Measurements from ENCODE around the gene POLR2M. TPM values are rescaled to one million over a fixed set of nuclear protein-coding genes. Genes with fewer than 3 reads are reported as not detected.

Gene POLR2M
- total RNA-seq, 1 experiment from 2014 or later, result 221 TPM

GRCh38 chr15:57735431-57735830 is 28.9 kb downstream of the POLR2M start:
- H2AFZ ChIP-seq (ENCODE audit: low read length), result no peak overlapping the region
- H3K9me2 ChIP-seq (replicated peaks; ENCODE audit: insufficient read depth, low read length), result no peaks in the 10 kb centered on the region
- H3K4me2 ChIP-seq (ENCODE audit: low read depth, low read length, poor library complexity, severe bottlenecking), result no peak overlapping the region
- no peaks in the 10 kb centered on the region for H3K27me3 ChIP-seq (ENCODE audit: low read length)
- no peaks in the 10 kb centered on the region for H4K20me1 ChIP-seq (ENCODE audit: insufficient read depth, low read depth, low read length)
- H3K27ac ChIP-seq (ENCODE audit: low read length), result no peak overlapping the region
- H3K4me1 ChIP-seq (ENCODE audit: low read length), result peaks cover 3% of the 10 kb centered on the region; the same call in 1 of the 2 replicates
- no peak overlapping the region for H3K4me3 ChIP-seq (ENCODE audit: low read length)
- H3K79me2 ChIP-seq (ENCODE audit: low read length), result no peaks in the 10 kb centered on the region
- no peaks in the 10 kb centered on the region for H3K36me3 ChIP-seq (ENCODE audit: insufficient read depth, low read length)
- no peak overlapping the region for H3K9ac ChIP-seq (ENCODE audit: low read length)
- no peak for DNase-seq
- no peaks in the 10 kb centered on the region for H3K9me3 ChIP-seq (ENCODE audit: low read length)

- no peaks in the 10 kb centered on the region for H3K9me3 ChIP-seq (ENCODE audit: low read length)
- peaks cover 3% of the 10 kb centered on the region; the same call in 1 of the 2 replicates for H3K4me1 ChIP-seq (ENCODE audit: low read length)
- H3K36me3 ChIP-seq (ENCODE audit: insufficient read depth, low read length), result no peaks in the 10 kb centered on the region
- H3K4me2 ChIP-seq (ENCODE audit: low read depth, low read length, poor library complexity, severe bottlenecking), result no peak overlapping the region
- no peaks in the 10 kb centered on the region for H4K20me1 ChIP-seq (ENCODE audit: insufficient read depth, low read depth, low read length)
- no peak for DNase-seq
- H2AFZ ChIP-seq (ENCODE audit: low read length), result no peak overlapping the region
- H3K9ac ChIP-seq (ENCODE audit: low read length), result no peak overlapping the region
- H3K9me2 ChIP-seq (replicated peaks; ENCODE audit: insufficient read depth, low read length), result no peaks in the 10 kb centered on the region
- no peak overlapping the region for H3K27ac ChIP-seq (ENCODE audit: low read length)
- H3K27me3 ChIP-seq (ENCODE audit: low read length), result no peaks in the 10 kb centered on the region
- no peak overlapping the region for H3K4me3 ChIP-seq (ENCODE audit: low read length)
- H3K79me2 ChIP-seq (ENCODE audit: low read length), result no peaks in the 10 kb centered on the region
These were observed 29.4 kb downstream of the POLR2M start for GRCh38 chr15:57735891-57736290.

GRCh38 chr15:57736591-57736990 is 30.1 kb downstream of the POLR2M start:
- Histone ChIP-seq H3K9me3 (ENCODE audit: low read length) (no peaks in the 10 kb centered on the region), H3K27ac (ENCODE audit: low read length) (no peak overlapping the region), H3K4me3 (ENCODE audit: low read length) (no peak overlapping the region), H3K79me2 (ENCODE audit: low read length) (no peaks in the 10 kb centered on the region), H3K4me1 (ENCODE audit: low read length) (peaks cover 3% of the 10 kb centered on the region; the same call in 1 of the 2 replicates), H3K4me2 (ENCODE audit: low read depth, low read length, poor library complexity, severe bottlenecking) (no peak overlapping the region), H2AFZ (ENCODE audit: low read length) (no peak overlapping the region), H3K27me3 (ENCODE audit: low read length) (no peaks in the 10 kb centered on the region), H3K9ac (ENCODE audit: low read length) (no peak overlapping the region), H3K36me3 (ENCODE audit: insufficient read depth, low read length) (no peaks in the 10 kb centered on the region), H3K9me2 (replicated peaks; ENCODE audit: insufficient read depth, low read length) (no peaks in the 10 kb centered on the region), H4K20me1 (ENCODE audit: insufficient read depth, low read depth, low read length) (no peaks in the 10 kb centered on the region)
- no peak for DNase-seq

GRCh38 chr15:57738734-57739237 is 32.3 kb downstream of the POLR2M start:
- no peak overlapping the region for H3K4me3 ChIP-seq (ENCODE audit: low read length)
- H3K4me1 ChIP-seq (ENCODE audit: low read length), result peaks cover 3% of the 10 kb centered on the region; the same call in 1 of the 2 replicates
- no peaks in the 10 kb centered on the region for H3K9me2 ChIP-seq (replicated peaks; ENCODE audit: insufficient read depth, low read length)
- no peak for DNase-seq
- H4K20me1 ChIP-seq (ENCODE audit: insufficient read depth, low read depth, low read length), result no peaks in the 10 kb centered on the region
- H3K9ac ChIP-seq (ENCODE audit: low read length), result no peak overlapping the region
- no peaks in the 10 kb centered on the region for H3K36me3 ChIP-seq (ENCODE audit: insufficient read depth, low read length)
- no peak overlapping the region for H3K4me2 ChIP-seq (ENCODE audit: low read depth, low read length, poor library complexity, severe bottlenecking)
- H2AFZ ChIP-seq (ENCODE audit: low read length), result no peak overlapping the region
- H3K27me3 ChIP-seq (ENCODE audit: low read length), result no peaks in the 10 kb centered on the region
- no peak overlapping the region for H3K27ac ChIP-seq (ENCODE audit: low read length)
- H3K79me2 ChIP-seq (ENCODE audit: low read length), result no peaks in the 10 kb centered on the region
- no peaks in the 10 kb centered on the region for H3K9me3 ChIP-seq (ENCODE audit: low read length)

- Histone ChIP-seq H3K36me3 (ENCODE audit: insufficient read depth, low read length) (no peaks in the 10 kb centered on the region), H3K9me3 (ENCODE audit: low read length) (no peaks in the 10 kb centered on the region), H3K79me2 (ENCODE audit: low read length) (no peaks in the 10 kb centered on the region), H2AFZ (ENCODE audit: low read length) (no peak overlapping the region), H3K4me3 (ENCODE audit: low read length) (no peak overlapping the region), H3K9ac (ENCODE audit: low read length) (no peak overlapping the region), H3K27ac (ENCODE audit: low read length) (no peak overlapping the region), H4K20me1 (ENCODE audit: insufficient read depth, low read depth, low read length) (no peaks in the 10 kb centered on the region), H3K4me1 (ENCODE audit: low read length) (peaks cover 3% of the 10 kb centered on the region; the same call in 1 of the 2 replicates), H3K9me2 (replicated peaks; ENCODE audit: insufficient read depth, low read length) (no peaks in the 10 kb centered on the region), H3K27me3 (ENCODE audit: low read length) (no peaks in the 10 kb centered on the region), H3K4me2 (ENCODE audit: low read depth, low read length, poor library complexity, severe bottlenecking) (no peak overlapping the region)
- DNase-seq, result no peak
These were observed 33.5 kb downstream of the POLR2M start for GRCh38 chr15:57740048-57740447.

- H3K4me2 ChIP-seq (ENCODE audit: low read depth, low read length, poor library complexity, severe bottlenecking), result no peak overlapping the region
- no peak for DNase-seq
- H3K9me3 ChIP-seq (ENCODE audit: low read length), result no peaks in the 10 kb centered on the region
- H3K27me3 ChIP-seq (ENCODE audit: low read length), result no peaks in the 10 kb centered on the region
- no peak overlapping the region for H3K27ac ChIP-seq (ENCODE audit: low read length)
- no peak overlapping the region for H2AFZ ChIP-seq (ENCODE audit: low read length)
- no peaks in the 10 kb centered on the region for H3K36me3 ChIP-seq (ENCODE audit: insufficient read depth, low read length)
- H4K20me1 ChIP-seq (ENCODE audit: insufficient read depth, low read depth, low read length), result no peaks in the 10 kb centered on the region
- H3K79me2 ChIP-seq (ENCODE audit: low read length), result no peaks in the 10 kb centered on the region
- H3K4me1 ChIP-seq (ENCODE audit: low read length), result no peaks in the 10 kb centered on the region
- no peak overlapping the region for H3K4me3 ChIP-seq (ENCODE audit: low read length)
- H3K9me2 ChIP-seq (replicated peaks; ENCODE audit: insufficient read depth, low read length), result no peaks in the 10 kb centered on the region
- no peak overlapping the region for H3K9ac ChIP-seq (ENCODE audit: low read length)
These were observed 34.6 kb downstream of the POLR2M start for GRCh38 chr15:57741089-57741488.

- no peaks in the 10 kb centered on the region for H3K36me3 ChIP-seq (ENCODE audit: insufficient read depth, low read length)
- H3K27ac ChIP-seq (ENCODE audit: low read length), result no peak overlapping the region
- H3K9me3 ChIP-seq (ENCODE audit: low read length), result no peaks in the 10 kb centered on the region
- no peaks in the 10 kb centered on the region for H3K79me2 ChIP-seq (ENCODE audit: low read length)
- DNase-seq, result no peak
- no peak overlapping the region for H3K4me3 ChIP-seq (ENCODE audit: low read length)
- no peaks in the 10 kb centered on the region for H3K27me3 ChIP-seq (ENCODE audit: low read length)
- no peaks in the 10 kb centered on the region for H4K20me1 ChIP-seq (ENCODE audit: insufficient read depth, low read depth, low read length)
- no peaks in the 10 kb centered on the region for H3K9me2 ChIP-seq (replicated peaks; ENCODE audit: insufficient read depth, low read length)
- no peak overlapping the region for H2AFZ ChIP-seq (ENCODE audit: low read length)
- H3K4me2 ChIP-seq (ENCODE audit: low read depth, low read length, poor library complexity, severe bottlenecking), result no peak overlapping the region
- H3K9ac ChIP-seq (ENCODE audit: low read length), result no peak overlapping the region
- no peaks in the 10 kb centered on the region for H3K4me1 ChIP-seq (ENCODE audit: low read length)
These were observed 36.9 kb downstream of the POLR2M start for GRCh38 chr15:57743424-57743823.

GRCh38 chr15:57746786-57747185 is 40.3 kb downstream of the POLR2M start:
- no peak overlapping the region for H3K9ac ChIP-seq (ENCODE audit: low read length)
- DNase-seq, result no peak

More at GRCh38 chr15:57746786-57747185, 40.3 kb downstream of the POLR2M start:
- Histone ChIP-seq H4K20me1 (ENCODE audit: insufficient read depth, low read depth, low read length) (no peaks in the 10 kb centered on the region), H3K4me2 (ENCODE audit: low read depth, low read length, poor library complexity, severe bottlenecking) (no peak overlapping the region), H3K36me3 (ENCODE audit: insufficient read depth, low read length) (no peaks in the 10 kb centered on the region), H3K27me3 (ENCODE audit: low read length) (no peaks in the 10 kb centered on the region), H2AFZ (ENCODE audit: low read length) (no peak overlapping the region), H3K4me1 (ENCODE audit: low read length) (no peaks in the 10 kb centered on the region), H3K4me3 (ENCODE audit: low read length) (no peak overlapping the region), H3K9me3 (ENCODE audit: low read length) (no peaks in the 10 kb centered on the region), H3K79me2 (ENCODE audit: low read length) (no peaks in the 10 kb centered on the region), H3K27ac (ENCODE audit: low read length) (no peak overlapping the region), H3K9me2 (replicated peaks; ENCODE audit: insufficient read depth, low read length) (no peaks in the 10 kb centered on the region)

Measured in Karpas-422 (cell line).